Endothelial cell of hepatic sinusoid (primary cell): ENCODE results near the gene CHD6.

Source experiments
- in situ Hi-C: cut with HindIII; loops from 2 replicates; pipeline ENCODE4 v1.10.0; 2017; ENCODE audit warnings: low sequenced_read_pairs

CHD6 gene

DNA sequence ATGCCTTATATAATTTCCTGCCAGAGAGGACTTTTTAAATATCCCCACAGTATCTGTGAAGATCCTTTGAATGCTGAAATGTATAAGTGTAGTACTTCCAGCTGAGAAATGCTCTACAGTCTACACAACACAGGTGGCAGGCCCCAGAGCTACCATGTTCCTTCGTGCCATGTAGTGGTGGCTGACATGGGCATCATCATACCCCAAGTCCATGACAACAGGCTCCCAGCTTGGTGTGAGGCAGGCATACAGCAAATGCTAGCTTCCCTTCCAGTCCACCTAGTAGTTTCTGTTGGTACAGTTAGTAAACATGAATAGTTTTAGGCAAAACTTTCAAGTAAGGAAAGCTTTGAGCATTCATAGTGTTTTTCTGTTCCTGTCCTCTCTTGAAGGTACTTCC lies 190.3 kb downstream of the CHD6 start:
- in situ Hi-C loops = no loop called here

DNA sequence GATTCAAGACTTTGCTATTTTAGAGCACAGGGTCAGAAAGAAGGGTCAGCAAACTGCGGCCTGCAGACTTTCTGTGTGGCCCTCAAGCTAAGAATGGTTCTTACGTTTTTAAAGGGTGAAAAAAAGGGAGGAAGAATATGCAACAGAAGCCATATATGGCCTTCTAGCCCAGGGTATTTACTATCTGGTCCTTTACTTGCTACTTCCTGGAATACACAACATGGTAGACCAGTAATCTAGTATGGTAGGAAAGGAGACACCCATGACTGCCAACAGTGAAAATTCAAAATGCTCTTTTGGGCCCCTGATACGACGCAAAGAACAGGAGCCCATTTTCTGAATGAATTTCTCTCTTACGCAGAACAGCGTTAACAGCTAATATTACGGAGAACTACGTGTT lies 191.2 kb downstream of the CHD6 start:
- in situ Hi-C loops = no loop called here

GRCh38 chr20:41426086-41426830 lies 191.9 kb downstream of the CHD6 start:
- in situ Hi-C loops = no loop called here

DNA sequence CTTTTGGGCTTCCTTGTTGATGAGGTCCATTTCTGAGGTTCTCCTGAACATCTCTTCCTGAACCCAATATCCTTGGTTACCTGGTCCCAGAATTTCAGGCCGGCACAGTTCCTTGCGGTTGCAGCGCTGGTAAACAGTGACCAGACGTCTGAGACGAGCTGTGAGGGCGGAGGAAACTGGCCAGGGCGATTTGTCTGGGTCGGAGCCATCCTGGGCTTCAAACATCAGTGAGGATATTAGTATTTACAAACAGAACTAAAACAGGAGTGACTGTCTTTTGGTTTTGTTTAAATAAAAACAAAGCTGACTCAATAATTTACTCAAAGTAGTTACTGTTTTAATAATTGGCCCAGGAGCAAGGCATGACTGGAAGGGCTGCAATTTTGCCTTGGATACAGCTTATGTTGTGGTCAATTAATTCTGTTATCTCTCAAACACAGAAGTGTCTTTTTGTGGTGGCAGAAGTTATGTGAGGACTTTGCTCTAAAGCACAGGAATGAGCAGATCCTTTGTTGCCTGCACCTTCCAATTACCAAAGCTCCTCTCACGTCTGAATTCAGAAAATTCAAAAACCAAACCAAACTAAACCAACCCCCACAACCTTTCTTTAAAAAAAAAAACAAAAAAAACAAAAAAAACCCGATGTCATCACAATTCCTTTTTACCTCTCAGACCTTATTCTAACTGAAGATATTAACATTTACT lies 192.8 kb downstream of the CHD6 start:
- in situ Hi-C loops = no loop called here

GRCh38 chr20:41424546-41424945 lies 193.6 kb downstream of the CHD6 start:
- in situ Hi-C loops = no loop called here

GRCh38 chr20:41424011-41424410 lies 194.2 kb downstream of the CHD6 start:
- in situ Hi-C loops = no loop called here

GRCh38 chr20:41422953-41423352 lies 195.2 kb downstream of the CHD6 start:
- in situ Hi-C loops = no loop called here

GRCh38 chr20:41418739-41419293 lies 199.4 kb downstream of the CHD6 start:
- in situ Hi-C loops = no loop called here

DNA sequence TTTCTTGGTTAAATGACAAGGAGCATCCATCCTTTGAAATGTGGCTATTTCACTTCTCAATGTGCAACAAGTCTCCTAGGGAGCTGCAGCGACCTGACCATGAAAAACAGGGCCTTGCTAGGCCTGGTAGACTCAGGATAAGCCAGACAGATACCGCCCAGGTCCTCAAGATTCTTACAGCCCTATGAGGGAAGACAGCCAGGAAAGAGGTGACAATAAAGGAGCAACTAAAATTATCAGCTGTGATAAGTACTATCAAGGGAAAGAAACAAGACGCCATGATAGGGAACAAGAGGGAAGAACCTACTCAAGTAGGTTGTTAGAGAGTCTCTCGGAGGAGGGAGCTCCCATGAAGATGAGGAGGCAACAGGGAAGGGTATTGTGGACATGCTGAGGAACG lies 200.1 kb downstream of the CHD6 start:
- in situ Hi-C loops = no loop called here

- in situ Hi-C loops = no loop called here
Measured at GRCh38 chr20:41415191-41415590, 203.0 kb downstream of the CHD6 start.

DNA sequence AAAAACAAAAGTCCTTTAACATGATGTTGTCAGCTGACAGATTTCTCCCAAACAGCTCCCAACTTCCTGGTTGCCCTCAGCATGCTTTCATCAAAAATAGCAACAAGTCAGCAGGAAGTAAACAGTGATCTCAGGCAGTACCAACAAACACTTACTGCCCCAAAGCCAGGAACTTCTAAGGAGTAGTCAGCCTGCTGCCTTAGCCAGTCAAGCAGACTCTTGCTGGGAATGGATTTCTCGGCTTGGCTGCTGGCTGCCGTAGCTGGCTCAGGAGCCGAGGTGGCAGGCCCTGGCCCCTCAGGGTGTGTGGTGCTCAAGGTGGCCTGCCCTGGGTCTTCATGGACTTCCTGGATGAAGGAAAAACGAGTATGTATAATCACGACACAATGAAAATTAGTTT lies 205.0 kb downstream of the CHD6 start:
- in situ Hi-C loops = no loop called here

DNA sequence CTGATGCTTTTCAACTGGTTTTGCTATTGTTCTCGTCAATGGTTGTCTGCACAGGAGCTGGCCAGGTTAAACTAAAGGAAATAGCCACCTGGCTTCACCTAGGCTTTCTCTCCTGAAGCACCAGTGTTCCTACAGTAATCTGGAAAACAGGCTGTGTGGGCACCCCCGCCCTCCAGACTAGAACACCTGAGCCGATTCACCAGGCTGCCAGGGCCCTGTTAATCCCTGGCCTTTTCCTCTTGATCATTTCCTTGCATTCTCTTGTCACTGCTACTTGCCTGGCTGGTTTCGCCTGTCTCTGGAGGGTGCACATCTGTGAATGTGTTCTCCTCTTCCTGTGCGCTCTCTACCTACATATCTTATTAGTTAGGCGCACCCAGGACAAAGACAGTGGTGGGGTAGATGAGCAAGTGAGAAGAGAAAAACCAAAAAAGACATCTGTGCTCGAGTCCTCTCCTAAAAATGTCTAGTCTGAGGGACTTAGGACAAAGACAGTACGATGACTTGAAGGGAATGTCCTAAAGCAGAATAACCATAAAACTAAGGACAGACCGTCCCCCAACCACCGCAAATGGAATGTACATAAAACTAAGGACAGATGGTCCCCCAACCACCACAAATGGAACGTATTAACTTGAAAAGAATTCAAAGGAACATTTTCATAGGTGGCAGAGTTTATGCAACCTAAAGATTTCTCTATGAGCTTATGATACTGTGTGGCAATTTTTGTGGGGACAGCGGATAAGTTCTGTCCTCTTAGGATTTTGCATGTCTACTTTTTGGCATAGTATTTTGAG lies 205.7 kb downstream of the CHD6 start:
- in situ Hi-C loops = no loop called here

GRCh38 chr20:41411391-41411847 lies 206.8 kb downstream of the CHD6 start:
- in situ Hi-C loops = no loop called here

DNA sequence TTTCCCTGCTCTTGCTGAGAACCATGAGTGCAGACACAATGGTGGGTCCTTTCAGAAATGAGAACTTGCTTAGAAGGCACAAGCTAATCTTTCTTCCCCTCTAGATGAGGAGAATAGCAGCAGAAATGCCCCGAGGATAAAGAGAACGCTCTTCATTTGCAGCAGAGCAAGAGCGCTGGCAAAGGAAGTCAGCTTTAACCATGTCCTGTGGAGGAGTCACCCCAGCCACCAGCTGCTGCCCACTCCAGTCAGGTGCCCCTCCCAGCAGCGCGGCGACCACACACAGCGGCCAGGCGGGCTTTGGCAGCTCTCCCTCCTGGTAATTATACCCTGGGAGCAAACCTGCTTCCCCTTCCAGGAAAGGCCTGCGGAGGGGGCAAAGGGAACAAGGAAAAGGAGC lies 209.2 kb downstream of the CHD6 start:
- in situ Hi-C loops = no loop called here

- in situ Hi-C loops = no loop called here
Measured at GRCh38 chr20:41408156-41408794, 209.9 kb downstream of the CHD6 start.

DNA sequence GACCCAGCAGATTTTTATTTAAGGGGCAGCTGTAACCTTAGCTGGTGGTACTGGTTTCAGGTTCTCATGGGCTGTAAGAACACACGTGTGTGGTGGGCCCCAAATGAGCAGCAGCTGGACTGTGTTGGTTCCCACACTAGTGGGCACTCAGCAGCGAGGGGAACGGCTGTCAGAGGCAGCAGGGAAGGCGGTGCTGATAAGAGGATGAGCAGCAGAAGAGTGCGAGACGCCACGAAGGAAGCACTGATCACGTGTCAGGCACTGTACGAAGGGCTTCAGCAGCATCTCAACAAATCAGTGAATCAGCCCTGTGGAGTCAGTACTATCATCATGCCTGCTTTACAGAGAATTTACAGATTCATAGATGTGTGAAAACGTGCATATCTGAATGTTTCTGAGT lies 210.6 kb downstream of the CHD6 start:
- in situ Hi-C loops = no loop called here

DNA sequence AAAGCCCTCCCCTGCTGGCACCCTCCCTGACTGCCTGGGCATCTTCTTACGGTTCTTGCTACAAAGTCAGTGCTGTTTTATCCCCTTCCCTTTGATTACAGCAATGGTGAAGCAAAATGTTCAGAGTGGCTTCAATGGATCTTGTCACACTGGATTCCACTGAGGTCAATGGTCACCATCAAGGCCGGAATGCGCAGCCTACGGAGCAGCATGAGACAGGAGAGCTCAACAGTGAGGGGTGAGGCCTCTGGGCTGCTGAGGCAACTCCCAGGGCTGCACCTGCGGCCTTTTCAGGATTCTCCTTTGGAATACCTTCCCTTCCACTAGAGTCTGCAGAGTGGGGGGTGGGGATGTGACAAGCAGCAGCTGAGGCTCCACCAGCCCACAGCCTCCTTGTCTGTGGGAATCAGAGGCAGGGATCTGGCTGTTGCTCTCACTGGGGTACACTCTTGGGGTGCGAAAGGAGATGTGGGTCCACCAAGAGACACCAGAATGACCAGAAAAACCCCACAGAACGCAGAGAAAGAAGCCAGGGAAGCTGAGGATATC lies 211.2 kb downstream of the CHD6 start:
- in situ Hi-C loops = no loop called here

DNA sequence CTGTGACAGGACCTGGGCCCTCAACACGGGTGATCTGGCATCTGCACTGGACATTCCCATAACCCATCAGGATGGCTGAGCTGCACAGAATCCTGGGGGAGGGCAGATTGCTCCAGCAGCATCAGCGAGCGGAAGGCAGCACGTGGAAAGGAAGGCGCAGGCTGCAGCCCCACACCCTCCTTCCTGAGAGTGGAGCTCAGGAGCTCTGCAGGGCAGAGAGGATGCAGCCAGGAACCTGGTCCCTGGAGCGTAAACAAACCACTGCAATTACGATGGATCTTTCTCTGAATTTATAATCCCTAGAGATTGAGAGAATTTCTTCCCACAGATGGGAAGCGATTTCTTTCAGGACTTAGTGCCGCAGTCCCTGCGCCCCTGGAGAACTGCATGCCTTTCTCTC lies 211.8 kb downstream of the CHD6 start:
- in situ Hi-C loops = no loop called here

GRCh38 chr20:41405436-41405835 lies 212.7 kb downstream of the CHD6 start:
- in situ Hi-C loops = no loop called here

DNA sequence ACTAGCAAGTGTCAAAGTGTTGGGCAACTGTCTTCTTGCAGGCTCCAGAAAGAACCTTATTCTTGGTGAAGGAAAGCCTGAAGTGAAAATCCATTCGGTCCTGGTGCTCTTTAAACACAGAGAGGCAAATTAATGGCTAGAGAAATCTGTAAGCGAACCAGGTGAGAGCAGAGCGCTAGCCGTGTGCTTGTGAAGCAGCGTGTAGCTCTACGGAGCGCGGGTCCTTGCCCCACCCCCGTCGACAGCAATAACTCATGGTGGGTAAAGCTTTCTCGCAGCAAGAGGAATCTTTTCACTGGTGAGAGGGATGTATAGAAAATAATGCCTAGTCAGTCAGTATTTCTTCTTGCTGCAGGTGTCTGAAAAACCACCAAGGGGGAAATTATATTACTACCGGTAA lies 214.6 kb downstream of the CHD6 start:
- in situ Hi-C loops = no loop called here

- in situ Hi-C loops = no loop called here
Measured at GRCh38 chr20:41398408-41398807, 219.8 kb downstream of the CHD6 start.
